ENCODE measurements around the gene RAP1GAP2.

The RAP1GAP2 gene

GRCh38 chr17:2939714-2940351 lies 143.6 kb downstream of the RAP1GAP2 start:
- no peak overlapping the region for H3K4me3 ChIP-seq (ENCODE audit: low read depth, low read length)
- TF ChIP-seq CTCF (conservative IDR thresholded peaks at IDR 0.05; ENCODE audit: low read depth, low read length) = no peak
- DNase-seq (ENCODE audit: low read depth) = no peak

- no peak for DNase-seq (ENCODE audit: low read depth)
- H3K4me3 ChIP-seq (ENCODE audit: low read depth, low read length) = no peak overlapping the region
- TF ChIP-seq CTCF (conservative IDR thresholded peaks at IDR 0.05; ENCODE audit: low read depth, low read length) = no peak
Observed at GRCh38 chr17:2940352-2940751, 144.1 kb downstream of the RAP1GAP2 start.

GRCh38 chr17:2943981-2944380 lies 147.7 kb downstream of the RAP1GAP2 start:
- no peak overlapping the region for H3K4me3 ChIP-seq (ENCODE audit: low read depth, low read length)
- TF ChIP-seq CTCF (conservative IDR thresholded peaks at IDR 0.05; ENCODE audit: low read depth, low read length) = no peak
- DNase-seq (ENCODE audit: low read depth) = no peak

DNA sequence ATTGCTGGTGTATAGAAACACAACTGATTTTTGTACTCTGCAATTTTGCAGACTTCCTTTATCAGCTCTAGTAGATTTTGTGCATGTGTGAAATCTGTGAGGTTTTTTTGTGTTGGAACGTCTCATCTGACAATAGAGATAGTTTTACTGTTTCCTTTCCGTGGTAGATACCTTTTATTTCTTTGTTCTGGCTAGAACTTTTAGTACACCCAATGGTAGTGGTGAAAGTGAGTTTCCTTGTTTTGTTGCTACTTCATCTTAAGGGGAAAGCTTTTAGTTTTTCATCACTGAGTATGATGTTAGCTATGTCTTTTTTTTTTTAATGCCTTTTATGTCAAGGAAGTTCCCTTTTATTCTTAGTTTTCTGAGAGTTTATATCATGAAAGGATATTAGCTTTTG lies 149.1 kb downstream of the RAP1GAP2 start:
- no peak overlapping the region for H3K4me3 ChIP-seq (ENCODE audit: low read depth, low read length)
- DNase-seq (ENCODE audit: low read depth) = no peak
- no peak for TF ChIP-seq CTCF (conservative IDR thresholded peaks at IDR 0.05; ENCODE audit: low read depth, low read length)

GRCh38 chr17:2946144-2946543 lies 149.9 kb downstream of the RAP1GAP2 start:
- DNase-seq (ENCODE audit: low read depth) = no peak
- no peak overlapping the region for H3K4me3 ChIP-seq (ENCODE audit: low read depth, low read length)
- TF ChIP-seq CTCF (conservative IDR thresholded peaks at IDR 0.05; ENCODE audit: low read depth, low read length) = no peak

DNA sequence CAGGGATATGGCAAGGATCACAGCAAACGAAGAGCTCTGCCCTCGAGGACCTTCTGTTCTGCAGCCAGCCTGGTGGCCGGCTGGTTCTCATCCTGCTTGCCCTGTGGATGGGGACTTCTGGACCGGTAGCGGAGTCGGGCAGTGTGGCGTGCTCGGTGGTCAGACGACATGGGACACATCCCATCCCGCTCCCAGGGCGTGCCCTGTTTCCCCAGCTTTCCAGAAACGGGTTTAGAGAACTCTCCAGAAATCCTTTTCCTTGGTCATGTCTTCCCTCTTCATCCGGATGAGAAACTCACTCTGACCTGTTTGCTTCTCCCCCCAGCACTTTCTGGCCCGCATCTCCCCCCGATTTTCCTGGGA lies 151.3 kb downstream of the RAP1GAP2 start:
- no peak overlapping the region for H3K4me3 ChIP-seq (ENCODE audit: low read depth, low read length)
- no peak for TF ChIP-seq CTCF (conservative IDR thresholded peaks at IDR 0.05; ENCODE audit: low read depth, low read length)
- DNase-seq (ENCODE audit: low read depth) = no peak

DNA sequence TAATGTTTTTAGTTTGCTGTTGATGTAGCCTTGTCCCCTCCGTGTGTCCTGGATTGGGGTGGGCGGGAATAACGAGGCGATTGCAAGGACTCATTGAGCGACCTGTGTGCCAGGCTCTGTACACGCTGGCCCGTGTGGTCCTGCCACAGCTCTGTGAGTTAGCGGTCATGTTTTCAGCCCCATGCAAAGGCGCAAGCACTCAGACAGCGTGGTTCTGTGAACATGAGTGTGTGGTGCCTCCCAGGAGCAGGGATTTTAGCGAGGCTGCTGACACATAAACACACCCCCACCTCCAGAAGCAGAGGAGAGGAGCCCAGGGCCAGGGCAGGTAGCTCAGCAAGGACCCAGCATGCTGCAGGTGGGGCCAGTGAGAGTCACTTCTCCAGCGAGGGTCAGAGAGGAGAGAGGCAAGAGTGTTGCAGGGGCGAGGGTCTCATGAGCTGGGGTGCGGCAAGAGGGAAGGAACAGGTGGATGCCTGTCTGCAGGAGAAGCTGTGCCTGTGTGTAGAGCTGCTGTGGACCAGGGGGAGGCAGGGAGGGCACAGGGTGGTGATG lies 151.8 kb downstream of the RAP1GAP2 start:
- no peak for DNase-seq (ENCODE audit: low read depth)
- no peak for TF ChIP-seq CTCF (conservative IDR thresholded peaks at IDR 0.05; ENCODE audit: low read depth, low read length)
- no peak overlapping the region for H3K4me3 ChIP-seq (ENCODE audit: low read depth, low read length)

Data from choroid plexus epithelial cell (primary cell).